K562 (cell line): ENCODE data around the gene TAS2R4. TPM values are rescaled to one million over a fixed set of nuclear protein-coding genes. Genes with fewer than 3 reads are reported as not detected.
A peak's percentile ranks its signal among the peaks of the same experiment; 100 is the strongest.

Experiments used
- GATAD2B ChIP-seq: fragments of 450-650 bp; IDR thresholded peaks from 2 replicates; pipeline ENCODE4 v1.6.1; 2017; ENCODE audit warnings: mild to moderate bottlenecking, borderline replicate concordance
- HDAC3 ChIP-seq: fragments of 450-650 bp; IDR thresholded peaks from 2 replicates; pipeline ENCODE4 v1.6.1; 2018; ENCODE audit warnings: borderline replicate concordance, mild to moderate bottlenecking, moderate library complexity; ENCODE audit not compliant: partially characterized antibody
- HES1 ChIP-seq: fragments of 450-650 bp; IDR thresholded peaks from 2 replicates; pipeline ENCODE4 v1.6.1; 2016; ENCODE audit warnings: low read depth, mild to moderate bottlenecking, moderate library complexity
- KDM2B ChIP-seq: fragments of 250-450 bp; sonication (Bioruptor Pico); IDR thresholded peaks from 2 replicates; pipeline ENCODE4 v1.8.0; 2021; ENCODE audit warnings: mild to moderate bottlenecking, moderate library complexity
- KLF16 ChIP-seq: IDR thresholded peaks from 2 replicates; pipeline ENCODE4 v1.6.1; 2016; ENCODE audit warnings: antibody characterized with exemption
- MAFK ChIP-seq: IDR thresholded peaks from 2 replicates; pipeline ENCODE4 v1.6.1; 2011; ENCODE audit warnings: low read length, improper control_type of control experiment
- NBN ChIP-seq: fragments of 450-650 bp; IDR thresholded peaks from 2 replicates; pipeline ENCODE4 v1.6.1; 2016; ENCODE audit warnings: low read depth, mild to moderate bottlenecking
- PTRF ChIP-seq: fragments of 450-650 bp; IDR thresholded peaks from 2 replicates; pipeline ENCODE4 v1.6.1; 2016; ENCODE audit warnings: mild to moderate bottlenecking, missing genetic modification characterization, missing compliant biosample characterization
- SMARCB1 ChIP-seq: IDR thresholded peaks from 2 replicates; pipeline ENCODE4 v1.6.1; 2011; ENCODE audit warnings: improper control_type of control experiment, low read depth; ENCODE audit not compliant: insufficient read length
- TBL1XR1 ChIP-seq, 2 experiments: IDR thresholded peaks; 2 replicates each; pipeline ENCODE4 v1.6.1; 2012; ENCODE audit warnings: improper control_type of control experiment in 2 of 2, low read length in 2 of 2, mild to moderate bottlenecking in 1 of 2
- ZNF311 ChIP-seq: fragments of 250-450 bp; sonication (Bioruptor Pico); IDR thresholded peaks from 2 replicates; pipeline ENCODE4 v1.4.0; 2020; ENCODE audit warnings: mild to moderate bottlenecking, moderate library complexity
- ZNF518B ChIP-seq: fragments of 250-450 bp; sonication (Bioruptor Pico); IDR thresholded peaks from 2 replicates; pipeline ENCODE4 v1.5.0; 2021; ENCODE audit warnings: mild to moderate bottlenecking, moderate library complexity
- ZNF695 ChIP-seq: fragments of 450-650 bp; formaldehyde crosslinking; IDR thresholded peaks from 2 replicates; pipeline ENCODE4 v1.4.0; 2020; ENCODE audit warnings: mild to moderate bottlenecking, moderate library complexity
- polyA plus RNA-seq, 8 experiments: library from polyadenylated mRNA; depleted of rRNA in 4 of 8; stranded (reverse) in 5 of 8; unstranded in 3 of 8; fragments of >200 nt; fragmentation: Nextera tagmentation in 2 of 8; fragmentation: Illumina TruSeq in 1 of 8; extraction: Ambion mirVana in 2 of 8; extraction: Trizol in 1 of 8; gene quantifications; 2 replicates each; pipeline versions ENCODE4 v1.2.1 to v1.2.3, GENCODE V29; 2011 to 2014; ENCODE audit warnings: inconsistent platforms in 1 of 8, missing spikeins in 1 of 8
- total RNA-seq, 7 experiments: library from RNA; depleted of rRNA in 6 of 7; stranded (reverse); fragments of >200 nt in 6 of 7; fragmentation: Illumina TruSeq in 2 of 7; extraction: Trizol in 2 of 7; gene quantifications; 2 replicates each; pipeline versions ENCODE4 v1.2.1 to v1.2.3, GENCODE V29; 2011 to 2021; ENCODE audit warnings: low replicate concordance in 1 of 7
- TF ChIP-seq, protein P1 (sequence below): fragments of 250-450 bp; sonication (Bioruptor Pico); IDR thresholded peaks from 2 replicates; pipeline ENCODE4 v1.8.0; 2021; ENCODE audit warnings: moderate library complexity, mild to moderate bottlenecking, inconsistent platforms
- TF ChIP-seq, protein P2 (sequence below): fragments of 250-450 bp; sonication (Bioruptor Pico); IDR thresholded peaks from 2 replicates; pipeline ENCODE4 v1.8.0; 2022; ENCODE audit warnings: moderate library complexity, mild to moderate bottlenecking, inconsistent platforms
- TF ChIP-seq, protein P3 (sequence below): fragments of 450-650 bp; IDR thresholded peaks from 2 replicates; pipeline ENCODE4 v1.6.1; 2018; ENCODE audit not compliant: partially characterized antibody

The TAS2R4 gene
- total and polyA plus RNA-seq, 9 of the 15 experiments (the other 6 are each of a cell fraction or from before 2014, with no cell fraction given): 0.04 to 2.1 (median 0.68) TPM

GRCh38 chr7:141737836-141738591 lies 38.5 kb upstream of the TAS2R4 start, which contains the start of gene SSBP1 (continued):
- TF ChIP-seq PTRF (tag) (no peak), HDAC3 (peak; percentile 77), SMARCB1 (no peak), KLF16 (peak; percentile 69), TBL1XR1 (IDR thresholded peaks at IDR 0.05; ENCODE audit: low read length in 2 of 2) (peak; percentile 88 to 97), ZNF695 (CRISPR knock-in tag) (0 out of 2 replicates have a peak, but pooled peaks have one; percentile 46), NBN (peak; percentile 97), ZNF518B (CRISPR knock-in tag) (no peak), ZNF311 (CRISPR knock-in tag) (0 out of 2 replicates have a peak, but pooled peaks have one; percentile 61), GATAD2B (peak; percentile 92), MAFK (peak; percentile 37; the same call in 1 of the 2 replicates), KDM2B (peak; percentile 72; the same call in 1 of the 2 replicates), HES1 (no peak; the same call in 1 of the 2 replicates)
- TF ChIP-seq, protein P1, sequence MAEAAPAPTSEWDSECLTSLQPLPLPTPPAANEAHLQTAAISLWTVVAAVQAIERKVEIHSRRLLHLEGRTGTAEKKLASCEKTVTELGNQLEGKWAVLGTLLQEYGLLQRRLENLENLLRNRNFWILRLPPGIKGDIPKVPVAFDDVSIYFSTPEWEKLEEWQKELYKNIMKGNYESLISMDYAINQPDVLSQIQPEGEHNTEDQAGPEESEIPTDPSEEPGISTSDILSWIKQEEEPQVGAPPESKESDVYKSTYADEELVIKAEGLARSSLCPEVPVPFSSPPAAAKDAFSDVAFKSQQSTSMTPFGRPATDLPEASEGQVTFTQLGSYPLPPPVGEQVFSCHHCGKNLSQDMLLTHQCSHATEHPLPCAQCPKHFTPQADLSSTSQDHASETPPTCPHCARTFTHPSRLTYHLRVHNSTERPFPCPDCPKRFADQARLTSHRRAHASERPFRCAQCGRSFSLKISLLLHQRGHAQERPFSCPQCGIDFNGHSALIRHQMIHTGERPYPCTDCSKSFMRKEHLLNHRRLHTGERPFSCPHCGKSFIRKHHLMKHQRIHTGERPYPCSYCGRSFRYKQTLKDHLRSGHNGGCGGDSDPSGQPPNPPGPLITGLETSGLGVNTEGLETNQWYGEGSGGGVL (CRISPR knock-in tag): no peak
- TF ChIP-seq, protein P2, sequence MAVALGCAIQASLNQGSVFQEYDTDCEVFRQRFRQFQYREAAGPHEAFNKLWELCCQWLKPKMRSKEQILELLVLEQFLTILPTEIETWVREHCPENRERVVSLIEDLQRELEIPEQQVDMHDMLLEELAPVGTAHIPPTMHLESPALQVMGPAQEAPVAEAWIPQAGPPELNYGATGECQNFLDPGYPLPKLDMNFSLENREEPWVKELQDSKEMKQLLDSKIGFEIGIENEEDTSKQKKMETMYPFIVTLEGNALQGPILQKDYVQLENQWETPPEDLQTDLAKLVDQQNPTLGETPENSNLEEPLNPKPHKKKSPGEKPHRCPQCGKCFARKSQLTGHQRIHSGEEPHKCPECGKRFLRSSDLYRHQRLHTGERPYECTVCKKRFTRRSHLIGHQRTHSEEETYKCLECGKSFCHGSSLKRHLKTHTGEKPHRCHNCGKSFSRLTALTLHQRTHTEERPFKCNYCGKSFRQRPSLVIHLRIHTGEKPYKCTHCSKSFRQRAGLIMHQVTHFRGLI (CRISPR knock-in tag): 0 out of 2 replicates have a peak, but pooled peaks have one; percentile 49
- TF ChIP-seq, protein P3, sequence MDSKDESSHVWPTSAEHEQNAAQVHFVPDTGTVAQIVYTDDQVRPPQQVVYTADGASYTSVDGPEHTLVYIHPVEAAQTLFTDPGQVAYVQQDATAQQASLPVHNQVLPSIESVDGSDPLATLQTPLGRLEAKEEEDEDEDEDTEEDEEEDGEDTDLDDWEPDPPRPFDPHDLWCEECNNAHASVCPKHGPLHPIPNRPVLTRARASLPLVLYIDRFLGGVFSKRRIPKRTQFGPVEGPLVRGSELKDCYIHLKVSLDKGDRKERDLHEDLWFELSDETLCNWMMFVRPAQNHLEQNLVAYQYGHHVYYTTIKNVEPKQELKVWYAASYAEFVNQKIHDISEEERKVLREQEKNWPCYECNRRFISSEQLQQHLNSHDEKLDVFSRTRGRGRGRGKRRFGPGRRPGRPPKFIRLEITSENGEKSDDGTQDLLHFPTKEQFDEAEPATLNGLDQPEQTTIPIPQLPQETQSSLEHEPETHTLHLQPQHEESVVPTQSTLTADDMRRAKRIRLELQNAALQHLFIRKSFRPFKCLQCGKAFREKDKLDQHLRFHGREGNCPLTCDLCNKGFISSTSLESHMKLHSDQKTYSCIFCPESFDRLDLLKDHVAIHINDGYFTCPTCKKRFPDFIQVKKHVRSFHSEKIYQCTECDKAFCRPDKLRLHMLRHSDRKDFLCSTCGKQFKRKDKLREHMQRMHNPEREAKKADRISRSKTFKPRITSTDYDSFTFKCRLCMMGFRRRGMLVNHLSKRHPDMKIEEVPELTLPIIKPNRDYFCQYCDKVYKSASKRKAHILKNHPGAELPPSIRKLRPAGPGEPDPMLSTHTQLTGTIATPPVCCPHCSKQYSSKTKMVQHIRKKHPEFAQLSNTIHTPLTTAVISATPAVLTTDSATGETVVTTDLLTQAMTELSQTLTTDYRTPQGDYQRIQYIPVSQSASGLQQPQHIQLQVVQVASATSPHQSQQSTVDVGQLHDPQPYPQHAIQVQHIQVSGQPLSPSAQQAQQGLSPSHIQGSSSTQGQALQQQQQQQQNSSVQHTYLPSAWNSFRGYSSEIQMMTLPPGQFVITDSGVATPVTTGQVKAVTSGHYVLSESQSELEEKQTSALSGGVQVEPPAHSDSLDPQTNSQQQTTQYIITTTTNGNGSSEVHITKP: peak; percentile 88
